ENCODE results near the gene NT5C. TPM values are rescaled to one million over a fixed set of nuclear protein-coding genes. Genes with fewer than 3 reads are reported as not detected.

NT5C gene
- total RNA-seq, 1 experiment from 2014 or later: 115 TPM

- no peak for TF ChIP-seq ZBTB33 (IDR thresholded peaks at IDR 0.05; ENCODE audit: extremely low read depth, insufficient replicate concordance, low read length)
- TF ChIP-seq POLR2AphosphoS5 (IDR thresholded peaks at IDR 0.05; ENCODE audit: low read depth, low read length): no peak
- TF ChIP-seq JUND (IDR thresholded peaks at IDR 0.05): no peak
- no peak for TF ChIP-seq EZH2 (IDR thresholded peaks at IDR 0.05)
- no peak for TF ChIP-seq CTCF (IDR thresholded peaks at IDR 0.05 in 2 of 3, conservative IDR thresholded peaks at IDR 0.05 in 1 of 3; ENCODE audit: borderline replicate concordance in 1 of 3, insufficient read depth in 1 of 3, low read depth in 2 of 3, low read length in 2 of 3)
- no peak for TF ChIP-seq RAD21 (IDR thresholded peaks at IDR 0.05; ENCODE audit: low read depth)
- no peak for TF ChIP-seq SRF (IDR thresholded peaks at IDR 0.05; ENCODE audit: low read depth)
- no peak for TF ChIP-seq EZH2phosphoT487 (IDR thresholded peaks at IDR 0.05; ENCODE audit: borderline replicate concordance)
- TF ChIP-seq POLR2A (IDR thresholded peaks at IDR 0.05; ENCODE audit: borderline replicate concordance, extremely low read depth, insufficient read depth, insufficient read length): no peak
Observed at GRCh38 chr17:75116737-75117136, 14.8 kb downstream of the NT5C start (continued).

GRCh38 chr17:75115555-75115954 is 16.0 kb downstream of the NT5C start:
- peaks cover 6 to 53% of the 10 kb centered on the region in 2 experiments; a peak in 3 of 4 replicates for H3K36me3 ChIP-seq (ENCODE audit: control insufficient read depth in 1 of 2, insufficient read depth in 2 of 2, low read length in 2 of 2)
- TF ChIP-seq ZFX (IDR thresholded peaks at IDR 0.05) (no peak), MAX (IDR thresholded peaks at IDR 0.05) (no peak), CEBPB (IDR thresholded peaks at IDR 0.05; ENCODE audit: low read depth) (no peak), EZH2phosphoT487 (IDR thresholded peaks at IDR 0.05; ENCODE audit: borderline replicate concordance) (no peak), YY1 (IDR thresholded peaks at IDR 0.05; ENCODE audit: extremely low read depth, insufficient replicate concordance, low read depth, low read length) (no peak), TCF7L2 (IDR thresholded peaks at IDR 0.05; ENCODE audit: borderline replicate concordance, extremely low read depth, insufficient read depth, insufficient read length) (no peak), SIN3A (IDR thresholded peaks at IDR 0.05; ENCODE audit: low read depth) (no peak), ELF1 (IDR thresholded peaks at IDR 0.05; ENCODE audit: borderline replicate concordance, low read depth) (no peak), POLR2AphosphoS5 (IDR thresholded peaks at IDR 0.05; ENCODE audit: low read depth, low read length) (no peak), EGR1 (IDR thresholded peaks at IDR 0.05; ENCODE audit: low read depth) (no peak), ZBTB33 (IDR thresholded peaks at IDR 0.05; ENCODE audit: extremely low read depth, insufficient replicate concordance, low read length) (no peak), RAD21 (IDR thresholded peaks at IDR 0.05; ENCODE audit: low read depth) (no peak), FOSL1 (IDR thresholded peaks at IDR 0.05; ENCODE audit: low read depth) (no peak)
- no peaks in the 10 kb centered on the region; the same call in 1 of the 2 replicates for H4K20me1 ChIP-seq (ENCODE audit: insufficient read depth)
- no peaks in the 10 kb centered on the region for H3K9me3 ChIP-seq (ENCODE audit: control insufficient read depth in 1 of 2, insufficient read depth in 1 of 2, low read depth in 1 of 2, low read length in 2 of 2)
- no peak overlapping the region for H3K27ac ChIP-seq (ENCODE audit: low read depth, low read length)
- H3K9ac ChIP-seq (ENCODE audit: low read length): no peak overlapping the region
- no peak overlapping the region for H3K4me2 ChIP-seq (ENCODE audit: low read length)
- CTCF ChIA-PET: interaction anchor here (3.0 to 5.3 kb wide), 3 partner anchors 9 to 86 kb away, joined by 50 to 104 read pairs (median 75); partner anchors contain the start of gene NT5C
- no peak overlapping the region for H2AFZ ChIP-seq (ENCODE audit: low read depth, low read length, poor library complexity, severe bottlenecking)
- RAD21 ChIA-PET (ENCODE audit: low non-redundant PET in 1 of 2, low total read pairs in 2 of 2, uncharacterized antibody in 2 of 2, unreplicated experiment in 2 of 2): interaction anchor here in 1 of 2 experiments (1.6 kb wide), 1 partner anchor 9 kb away, joined by 3 read pairs; no protein-coding TSS in a partner anchor
- intact Hi-C loops (cut with micrococcal nuclease): loop anchor here (2.0 to 10.0 kb wide), 2 partner anchors 149 to 297 kb away; partner anchors contain the start of genes GGA3 and MRPS7
- no TSS peak for BruUV-seq (replicated peaks)
- no peak for ATAC-seq
- H3K9me2 ChIP-seq (ENCODE audit: insufficient read depth): no peaks in the 10 kb centered on the region
- H3K79me2 ChIP-seq (ENCODE audit: insufficient read depth, low read length): peaks cover 82% of the 10 kb centered on the region
- H3K27me3 ChIP-seq (ENCODE audit: insufficient read depth, low read length): no peaks in the 10 kb centered on the region
- POLR2A ChIA-PET: interaction anchor here (1.4 to 5.3 kb wide), 3 partner anchors 9 to 39 kb away, joined by 3 to 44 read pairs (median 6); partner anchors contain the start of gene JPT1
- no peak for DNase-seq (ENCODE audit: low read depth, low spot score)
- no peak overlapping the region for H3K4me3 ChIP-seq (replicated peaks in 1 of 2; ENCODE audit: low read depth in 1 of 2, low read length in 2 of 2)
- H3K4me1 ChIP-seq (ENCODE audit: control insufficient read depth in 1 of 2, insufficient read depth in 2 of 2, low read length in 2 of 2): peaks cover 7 to 42% of the 10 kb centered on the region in 2 experiments; a peak in 3 of 4 replicates

Measured in HCT116 (cell line).